AG04450 (cell line): ENCODE data around the gene ZNF222. TPM values are rescaled to one million over a fixed set of nuclear protein-coding genes. Genes with fewer than 3 reads are reported as not detected.

Experiments
- CTCF ChIA-PET: fragments of 300-600, 350-600 bp; formaldehyde crosslinking; extraction: SDS; loops from one replicate; lab custom pipeline; 2022; ENCODE audit warnings: antibody characterized with exemption, inconsistent platforms; lab: Charles Lee
- POLR2A ChIA-PET: fragments of 350-600 bp; formaldehyde crosslinking; extraction: SDS; loops from one replicate; lab custom pipeline; 2021; ENCODE audit warnings: antibody characterized with exemption, inconsistent platforms; lab: Yijun Ruan, JAX
- DNase-seq: peaks from one replicate; pipeline ENCODE4 v3.0.0-alpha.2; 2011; ENCODE audit warnings: low read depth, low spot score
- H3K27ac ChIP-seq: one replicate; pipeline ENCODE4 v1.5.1; 2012; ENCODE audit warnings: low read depth, low read length, control low read depth
- H3K27me3 ChIP-seq: one replicate; pipeline ENCODE4 v1.6.0; 2012; ENCODE audit warnings: low read length; ENCODE audit not compliant: control insufficient read depth, insufficient read depth
- H3K4me3 ChIP-seq: 2 replicates; pipeline ENCODE4 v1.5.1; 2011; ENCODE audit warnings: mild to moderate bottlenecking, low read depth, low read length, control low read depth
- H3K9me3 ChIP-seq: 2 replicates; pipeline ENCODE4 v1.5.1; 2012; ENCODE audit warnings: low read length; ENCODE audit not compliant: control insufficient read depth, insufficient read depth
- CTCF ChIP-seq: IDR thresholded peaks from 2 replicates; pipeline ENCODE4 v1.5.1; 2011; ENCODE audit warnings: low read depth, low read length, control low read depth, inconsistent platforms
- polyA plus RNA-seq: library from polyadenylated mRNA; depleted of rRNA; stranded (reverse); fragments of >200 nt; gene quantifications from 2 replicates; pipeline ENCODE4 v1.2.3, GENCODE V29; 2011; rRNA removed
- small RNA-seq: library from RNA; depleted of rRNA; stranded (forward); fragments of <200 nt; gene quantifications from one replicate; pipeline ENCODE3, GENCODE V24; 2012; ENCODE audit warnings: low read depth; ENCODE audit not compliant: insufficient read length

Gene ZNF222
- polyA plus RNA-seq, 1 experiment, result 6.9 TPM

GRCh38 chr19:44069415-44069814 is 44.2 kb downstream of the ZNF222 start:
- Histone ChIP-seq H3K27me3 (no peaks in the 10 kb centered on the region), H3K4me3 (no peak overlapping the region), H3K27ac (no peak overlapping the region), H3K9me3 (peaks cover 24% of the 10 kb centered on the region)
- no peak for DNase-seq
- CTCF ChIA-PET, result no interaction called here
- POLR2A ChIA-PET, result no interaction called here
- no peak for TF ChIP-seq CTCF

- ChIA-PET POLR2A (no interaction called here), CTCF (interaction anchor here (0.9 kb wide), 1 partner anchor 9 kb away, joined by 3 read pairs; no protein-coding TSS in a partner anchor)
- peaks cover 9% of the 10 kb centered on the region; the same call in 1 of the 2 replicates for H3K9me3 ChIP-seq
- H3K27me3 ChIP-seq, result no peaks in the 10 kb centered on the region
- peak within 1 kb of the TSS; percentile 54 for H3K27ac ChIP-seq
- peak; percentile 76 for DNase-seq
- TF ChIP-seq CTCF, result 0 out of 2 replicates have a peak, but pooled peaks have one; percentile 9
- peak within 1 kb of the TSS; percentile 90 for H3K4me3 ChIP-seq
Measured at GRCh38 chr19:44071824-44072542, 46.8 kb downstream of the ZNF222 start, which contains the start of gene ZNF284. ZNF284 (plus strand) TSS chr19:44072159; CDS start chr19:44076390, 4,231 bp downstream.

GRCh38 chr19:44072543-44073401 is 47.6 kb downstream of the ZNF222 start:
- TF ChIP-seq CTCF, result no peak
- Histone ChIP-seq H3K9me3 (peaks cover 4% of the 10 kb centered on the region; the same call in 1 of the 2 replicates), H3K27me3 (no peaks in the 10 kb centered on the region), H3K4me3 (peak overlapping the region; percentile 90), H3K27ac (no peak overlapping the region)
- no peak for DNase-seq
- ChIA-PET POLR2A (interaction anchor here (0.7 kb wide), 1 partner anchor 47 kb away, joined by 3 read pairs; no protein-coding TSS in a partner anchor), CTCF (interaction anchor here (0.9 kb wide), 1 partner anchor 10 kb away, joined by 3 read pairs; no protein-coding TSS in a partner anchor)

GRCh38 chr19:44076325-44076724 is 51.1 kb downstream of the ZNF222 start:
- no peak overlapping the region for H3K4me3 ChIP-seq
- H3K27me3 ChIP-seq, result no peaks in the 10 kb centered on the region
- no peak for DNase-seq
- no peaks in the 10 kb centered on the region; the same call in 1 of the 2 replicates for H3K9me3 ChIP-seq
- ChIA-PET CTCF (no interaction called here), POLR2A (no interaction called here)
- TF ChIP-seq CTCF, result no peak
- H3K27ac ChIP-seq, result no peak overlapping the region

Small RNA genes lying within 50 kb of the gene (small RNA-seq; reads per million reads assigned to genes)
- gene AC006213.5, result not detected

Other genes with a start within 250 kb of the ZNF222 start
- gene KCNN4, start 244.4 kb upstream of the ZNF222 start, polyA plus RNA-seq, result 0.12 and 0.32 TPM in 2 replicates
- gene LYPD5, start 222.9 kb upstream of the ZNF222 start, polyA plus RNA-seq, result 0.66 and 0.88 TPM in 2 replicates
- gene ZNF283, start 198.1 kb upstream of the ZNF222 start, polyA plus RNA-seq, result 5.6 and 7.9 TPM in 2 replicates
- gene ZNF404, start 141.4 kb upstream of the ZNF222 start, polyA plus RNA-seq, result 3.4 and 4.8 TPM in 2 replicates
- 12.0 and 16.1 TPM in 2 replicates for gene ZNF45, start 90.1 kb upstream of the ZNF222 start, polyA plus RNA-seq
- gene ZNF221, start 74.2 kb upstream of the ZNF222 start, polyA plus RNA-seq, result 2.5 and 3.0 TPM in 2 replicates
- gene ZNF155, start 41.2 kb upstream of the ZNF222 start, polyA plus RNA-seq, result 6.8 and 8.2 TPM in 2 replicates
- 2.8 and 4.0 TPM in 2 replicates for gene ZNF230, start 22.4 kb upstream of the ZNF222 start, polyA plus RNA-seq
- gene ZNF223, start 26.7 kb downstream of the ZNF222 start, polyA plus RNA-seq, result 4.2 and 5.3 TPM in 2 replicates
- gene ZNF284, start 46.8 kb downstream of the ZNF222 start, polyA plus RNA-seq, result 1.5 and 1.6 TPM in 2 replicates
- gene ZNF224, start 69.0 kb downstream of the ZNF222 start, polyA plus RNA-seq, result 14.4 and 17.5 TPM in 2 replicates
- gene ZNF225, start 88.0 kb downstream of the ZNF222 start, polyA plus RNA-seq, result 3.1 and 5.1 TPM in 2 replicates
- 6.0 and 6.5 TPM in 2 replicates for gene ZNF234, start 116.2 kb downstream of the ZNF222 start, polyA plus RNA-seq
- 30.5 and 36.1 TPM in 2 replicates for gene ZNF226, start 139.7 kb downstream of the ZNF222 start, polyA plus RNA-seq
- gene ZNF227, start 187.2 kb downstream of the ZNF222 start, polyA plus RNA-seq, result 9.9 and 11.8 TPM in 2 replicates
- gene ZNF233, start 234.5 kb downstream of the ZNF222 start, polyA plus RNA-seq, result 1.3 and 2.0 TPM in 2 replicates